IMR-90 (cell line): ENCODE measurements around the gene KCNQ5. TPM values are rescaled to one million over a fixed set of nuclear protein-coding genes. Genes with fewer than 3 reads are reported as not detected.

ENCODE experiments used
- ATAC-seq: fragments of 200-7000 bp; cut with Tn5 transposase; 2 replicates; pipeline ENCODE4 v1.9.1; 2020; ENCODE audit warnings: low read depth, mild to moderate bottlenecking, moderate library complexity
- BruUV-seq: library from RNA; stranded (reverse); fragments of 400-500 nt; replicated peaks from 2 replicates; lab custom pipeline; 2021; lab: Mats Ljungman, UMichigan
- CTCF ChIA-PET: fragments of 300-600 bp; formaldehyde crosslinking; extraction: SDS; loops from one replicate; lab custom pipeline; 2021; ENCODE audit warnings: antibody characterized with exemption; lab: Yijun Ruan, JAX
- POLR2A ChIA-PET: fragments of 300-600 bp; sonication (Branson Sonifier 250); formaldehyde crosslinking; loops from one replicate; lab custom pipeline; 2022; ENCODE audit warnings: antibody characterized with exemption; ENCODE audit not compliant: unreplicated experiment; lab: Charles Lee
- DNase-seq: peaks from one replicate; pipeline ENCODE4 v3.0.0; 2013
- H2AFZ ChIP-seq: replicated peaks from 2 replicates; pipeline ENCODE3; 2013; ENCODE audit warnings: low read length, mild to moderate bottlenecking; ENCODE audit not compliant: poor library complexity
- H2AK5ac ChIP-seq: 2 replicates; pipeline ENCODE4 v1.6.1; 2013; ENCODE audit warnings: low read depth, low read length, inconsistent platforms
- H2AK9ac ChIP-seq: replicated peaks from 2 replicates; pipeline ENCODE3; 2013; ENCODE audit warnings: mild to moderate bottlenecking, low read depth, low read length, moderate library complexity; ENCODE audit not compliant: poor library complexity
- H2BK120ac ChIP-seq: 2 replicates; pipeline ENCODE4 v1.6.1; 2013; ENCODE audit warnings: low read depth, low read length, inconsistent platforms
- H2BK15ac ChIP-seq: 3 replicates; pipeline ENCODE4 v1.6.1; 2013; ENCODE audit warnings: low read depth, low read length, inconsistent platforms
- H2BK20ac ChIP-seq: 2 replicates; pipeline ENCODE4 v1.6.1; 2013; ENCODE audit warnings: low read depth, mild to moderate bottlenecking, inconsistent platforms, low read length, moderate library complexity
- H2BK5ac ChIP-seq: 2 replicates; pipeline ENCODE4 v1.6.1; 2013; ENCODE audit warnings: mild to moderate bottlenecking, low read depth, low read length, inconsistent platforms; ENCODE audit not compliant: poor library complexity, severe bottlenecking
- H3K14ac ChIP-seq: replicated peaks from 2 replicates; pipeline ENCODE4 v1.6.1; 2013; ENCODE audit warnings: low read depth, low read length, inconsistent platforms
- H3K18ac ChIP-seq: 2 replicates; pipeline ENCODE4 v1.6.1; 2013; ENCODE audit warnings: low read depth, low read length, control low read depth
- H3K23ac ChIP-seq: 2 replicates; pipeline ENCODE4 v1.6.1; 2013; ENCODE audit warnings: low read depth, low read length, inconsistent platforms
- H3K27ac ChIP-seq: 2 replicates; pipeline ENCODE4 v1.5.1; 2013; ENCODE audit warnings: mild to moderate bottlenecking, control low read depth, low read length; ENCODE audit not compliant: insufficient read depth
- H3K27me3 ChIP-seq: 2 replicates; pipeline ENCODE4 v1.6.1; 2013; ENCODE audit warnings: low read length; ENCODE audit not compliant: control insufficient read depth, insufficient read depth
- H3K36me3 ChIP-seq: 2 replicates; pipeline ENCODE4 v1.6.1; 2013; ENCODE audit warnings: low read length, mixed read lengths; ENCODE audit not compliant: control insufficient read depth, insufficient read depth
- H3K4ac ChIP-seq: 2 replicates; pipeline ENCODE4 v1.6.1; 2013; ENCODE audit warnings: low read depth, low read length, inconsistent platforms
- H3K4me1 ChIP-seq: 2 replicates; pipeline ENCODE4 v1.6.1; 2013; ENCODE audit warnings: low read length, mixed read lengths; ENCODE audit not compliant: control insufficient read depth, insufficient read depth
- H3K4me2 ChIP-seq: 2 replicates; pipeline ENCODE4 v1.6.1; 2013; ENCODE audit warnings: low read depth, mild to moderate bottlenecking, control low read depth, low read length, moderate library complexity
- H3K4me3 ChIP-seq: 2 replicates; pipeline ENCODE4 v1.5.1; 2013; ENCODE audit warnings: low read depth, mild to moderate bottlenecking, control low read depth, low read length, moderate library complexity; ENCODE audit not compliant: insufficient read depth
- H3K56ac ChIP-seq: 2 replicates; pipeline ENCODE4 v1.6.1; 2013; ENCODE audit warnings: low read length, inconsistent platforms; ENCODE audit not compliant: insufficient read depth; ENCODE audit errors: extremely low read depth
- H3K79me1 ChIP-seq, 2 experiments: 2 replicates each; pipeline ENCODE4 v1.6.1; 2013; ENCODE audit warnings: low read length in 2 of 2, inconsistent platforms in 1 of 2, low read depth in 1 of 2
- H3K9ac ChIP-seq: 2 replicates; pipeline ENCODE4 v1.6.1; 2013; ENCODE audit warnings: low read depth, low read length, control low read depth
- H3K9me1 ChIP-seq: 2 replicates; pipeline ENCODE4 v1.6.1; 2013; ENCODE audit warnings: low read length, inconsistent platforms; ENCODE audit not compliant: insufficient read depth
- H3K9me3 ChIP-seq: 2 replicates; pipeline ENCODE4 v1.6.1; 2013; ENCODE audit warnings: low read length; ENCODE audit not compliant: control insufficient read depth, insufficient read depth
- H4K20me1 ChIP-seq: 2 replicates; pipeline ENCODE4 v1.6.1; 2013; ENCODE audit warnings: low read length, inconsistent platforms; ENCODE audit not compliant: insufficient read depth
- H4K5ac ChIP-seq: 2 replicates; pipeline ENCODE4 v1.6.1; 2013; ENCODE audit warnings: mild to moderate bottlenecking, low read depth, low read length, control low read depth
- H4K8ac ChIP-seq, 2 experiments: 2 replicates each; pipeline ENCODE4 v1.6.1; 2013; ENCODE audit warnings: low read depth in 2 of 2, low read length in 2 of 2, control low read depth in 1 of 2, inconsistent platforms in 1 of 2
- H4K91ac ChIP-seq: 2 replicates; pipeline ENCODE4 v1.6.1; 2013; ENCODE audit warnings: low read depth, low read length, inconsistent platforms; ENCODE audit not compliant: insufficient read depth
- BHLHE40 ChIP-seq: fragments of 150-350 bp; IDR thresholded peaks from 2 replicates; pipeline ENCODE4 v1.6.1; 2016; ENCODE audit warnings: mild to moderate bottlenecking, low read depth, low read length
- CEBPB ChIP-seq: IDR thresholded peaks from 2 replicates; pipeline ENCODE4 v1.6.1; 2012; ENCODE audit warnings: low read depth, low read length, improper control_type of control experiment
- CHD1 ChIP-seq: IDR thresholded peaks from 2 replicates; pipeline ENCODE4 v1.6.1; 2012; ENCODE audit warnings: low read depth, low read length, improper control_type of control experiment
- ELK1 ChIP-seq: fragments of 150-350 bp; IDR thresholded peaks from 2 replicates; pipeline ENCODE4 v1.6.1; 2016; ENCODE audit warnings: low read depth, mild to moderate bottlenecking, low read length, moderate library complexity, borderline replicate concordance
- FOS ChIP-seq: fragments of 150-350 bp; IDR thresholded peaks from 2 replicates; pipeline ENCODE4 v1.6.1; 2016; ENCODE audit warnings: low read depth, low read length
- MAZ ChIP-seq: IDR thresholded peaks from 2 replicates; pipeline ENCODE4 v1.6.1; 2012; ENCODE audit warnings: low read depth, mild to moderate bottlenecking, low read length, improper control_type of control experiment, moderate library complexity, borderline replicate concordance
- MXI1 ChIP-seq: IDR thresholded peaks from 2 replicates; pipeline ENCODE4 v1.6.1; 2012; ENCODE audit warnings: low read depth, mild to moderate bottlenecking, low read length, moderate library complexity, borderline replicate concordance
- NFE2L2 ChIP-seq: fragments of 150-350 bp; IDR thresholded peaks from 2 replicates; pipeline ENCODE4 v1.6.1; 2016; ENCODE audit warnings: low read depth, mild to moderate bottlenecking, low read length
- POLR2A ChIP-seq: IDR thresholded peaks from 2 replicates; pipeline ENCODE4 v1.6.1; 2012; ENCODE audit warnings: mild to moderate bottlenecking, low read depth, low read length
- RCOR1 ChIP-seq: IDR thresholded peaks from 2 replicates; pipeline ENCODE4 v1.6.1; 2012; ENCODE audit warnings: mild to moderate bottlenecking, low read length, improper control_type of control experiment; ENCODE audit not compliant: insufficient replicate concordance
- SMC3 ChIP-seq: fragments of 150-350 bp; IDR thresholded peaks from 2 replicates; pipeline ENCODE4 v1.6.1; 2016; ENCODE audit warnings: low read depth, mild to moderate bottlenecking, antibody characterized with exemption, low read length, moderate library complexity
- USF2 ChIP-seq: fragments of 150-350 bp; IDR thresholded peaks from 2 replicates; pipeline ENCODE4 v1.6.1; 2017; ENCODE audit warnings: mild to moderate bottlenecking, antibody characterized with exemption, low read length, low read depth
- WGBS, 2 experiments: methylation state at CpG; one replicate each; pipeline versions ENCODE4 v1.1.5 to v1.1.7; 2013; ENCODE audit warnings: missing lambda C conversion rate in 2 of 2; ENCODE audit not compliant: insufficient read length in 1 of 2; ENCODE audit errors: extremely low coverage in 2 of 2; 5-methylcytosine and 5-hydroxymethylcytosine counted together
- dilution Hi-C: fragments of 300-500 bp; cut with HindIII; formaldehyde crosslinking; loops from one replicate; pipeline ENCODE4 v1.14.3; 2018; ENCODE audit warnings: low sequenced_read_pairs; ENCODE audit not compliant: unreplicated experiment
- in situ Hi-C: fragments of 300-500 bp; cut with MboI; formaldehyde crosslinking; loops from 3 replicates; pipeline ENCODE4 v1.14.3; 2019; ENCODE audit warnings: low sequenced_read_pairs, inconsistent platforms, mixed read lengths
- intact Hi-C: fragments of 100-400 bp; cut with micrococcal nuclease; formaldehyde crosslinking; loops from 2 replicates; pipeline ENCODE4 v1.10.0; 2022
- polyA plus RNA-seq, 3 experiments: library from polyadenylated mRNA; depleted of rRNA; stranded (reverse); fragments of >200 nt; gene quantifications; 2 replicates each; pipeline ENCODE4 v1.2.3, GENCODE V29; 2012; ENCODE audit warnings: low replicate concordance in 1 of 3
- total RNA-seq: library from RNA; depleted of rRNA; stranded (reverse); fragments of >200 nt; gene quantifications from 2 replicates; pipeline ENCODE4 v1.2.3, GENCODE V29; 2012

Gene KCNQ5
- total and polyA plus RNA-seq, 2 of the 4 experiments (the other 2 are of a cell fraction), result 0.75 to 1.3 TPM

- H2BK5ac ChIP-seq, result no peak overlapping the region
- H2BK20ac ChIP-seq, result no peak overlapping the region
- no peak for TF ChIP-seq RCOR1
- TF ChIP-seq MXI1, result no peak
- no peak for TF ChIP-seq ELK1
- TF ChIP-seq POLR2A, result no peak
- TF ChIP-seq CHD1, result no peak
- no peak for TF ChIP-seq FOS
- TF ChIP-seq SMC3, result no peak
- no peak for TF ChIP-seq BHLHE40
- TF ChIP-seq NFE2L2, result no peak
- TF ChIP-seq CEBPB, result no peak
- no peak for TF ChIP-seq USF2
- TF ChIP-seq MAZ, result no peak
- no peaks in the 10 kb centered on the region for H3K79me1 ChIP-seq
- DNase-seq, result no peak
- no peak overlapping the region for H3K9ac ChIP-seq
- H3K14ac ChIP-seq, result no peak overlapping the region
- no peaks in the 10 kb centered on the region for H3K9me1 ChIP-seq
- no TSS peak for BruUV-seq
- H2AK5ac ChIP-seq, result no peak overlapping the region
- CTCF ChIA-PET, result no interaction called here
- no peaks in the 10 kb centered on the region for H4K20me1 ChIP-seq
- H3K4ac ChIP-seq, result no peak overlapping the region
- H3K27me3 ChIP-seq, result no peaks in the 10 kb centered on the region
- intact Hi-C loops, result no loop called here
- dilution Hi-C loops, result no loop called here
- H2AK9ac ChIP-seq, result no peak overlapping the region
- no peak overlapping the region for H4K5ac ChIP-seq
- in situ Hi-C loops, result no loop called here
- H2BK15ac ChIP-seq, result no peak overlapping the region
- WGBS, 2 experiments, result no CpG with 5 or more reads among the region's 1 CpG
- no peak overlapping the region for H2BK120ac ChIP-seq
- H3K4me1 ChIP-seq, result no peaks in the 10 kb centered on the region
- POLR2A ChIA-PET, result no interaction called here
- H3K36me3 ChIP-seq, result no peaks in the 10 kb centered on the region
- no peak overlapping the region for H3K23ac ChIP-seq
- no peaks in the 10 kb centered on the region; the same call in 1 of the 2 replicates for H3K9me3 ChIP-seq
- no peak overlapping the region for H4K91ac ChIP-seq
- no peak overlapping the region for H4K8ac ChIP-seq
- no peak overlapping the region for H3K27ac ChIP-seq
- H2AFZ ChIP-seq, result no peak overlapping the region
- no peak overlapping the region for H3K18ac ChIP-seq
- H3K4me3 ChIP-seq, result no peak overlapping the region
- no peak overlapping the region for H3K4me2 ChIP-seq
- H3K56ac ChIP-seq, result no peak overlapping the region
- no peak for ATAC-seq
Measured at GRCh38 chr6:72711731-72712130, 89.9 kb downstream of the KCNQ5 start.
